ENCODE results near the gene CYP27B1. TPM values are rescaled to one million over a fixed set of nuclear protein-coding genes. Genes with fewer than 3 reads are reported as not detected.

CYP27B1 gene
- total RNA-seq, 1 experiment from 2014 or later: 11.6 TPM

DNA sequence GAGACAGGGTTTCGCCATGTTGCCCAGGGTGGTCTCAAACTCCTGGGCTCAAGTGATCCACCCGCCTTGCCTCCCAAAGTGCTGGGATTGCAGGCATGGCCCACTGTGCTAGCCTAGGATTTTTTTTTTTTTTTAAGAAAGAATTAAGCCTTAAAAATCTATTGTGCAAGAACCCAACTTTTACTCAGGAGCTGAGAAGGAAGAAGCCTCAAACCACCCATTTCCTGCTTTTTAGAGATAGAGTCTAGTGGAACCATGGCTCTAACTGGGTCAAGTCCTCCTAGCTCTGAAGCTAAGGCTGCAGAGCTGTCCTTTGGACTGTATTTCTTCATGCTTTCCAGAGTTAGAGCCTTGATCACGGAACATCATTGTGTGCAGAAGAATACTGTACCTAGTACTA lies 14.4 kb upstream of the CYP27B1 start:
- H3K27me3 ChIP-seq (ENCODE audit: insufficient read depth, low read length): no peaks in the 10 kb centered on the region
- peaks cover 35% of the 10 kb centered on the region for H3K79me2 ChIP-seq (ENCODE audit: insufficient read depth, low read length)
- no peak overlapping the region for H3K4me2 ChIP-seq (ENCODE audit: low read length)
- TF ChIP-seq, protein P1, sequence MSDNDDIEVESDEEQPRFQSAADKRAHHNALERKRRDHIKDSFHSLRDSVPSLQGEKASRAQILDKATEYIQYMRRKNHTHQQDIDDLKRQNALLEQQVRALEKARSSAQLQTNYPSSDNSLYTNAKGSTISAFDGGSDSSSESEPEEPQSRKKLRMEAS (IDR thresholded peaks at IDR 0.05): no peak
- no peak for TF ChIP-seq ZNF274 (IDR thresholded peaks at IDR 0.05; ENCODE audit: low read depth, low read length)
- no peak for TF ChIP-seq CTCF (IDR thresholded peaks at IDR 0.05 in 2 of 3, conservative IDR thresholded peaks at IDR 0.05 in 1 of 3; ENCODE audit: borderline replicate concordance in 1 of 3, insufficient read depth in 1 of 3, low read depth in 2 of 3, low read length in 2 of 3)
- no peak for TF ChIP-seq SIN3A (IDR thresholded peaks at IDR 0.05; ENCODE audit: low read depth)
- TF ChIP-seq, protein P2, sequence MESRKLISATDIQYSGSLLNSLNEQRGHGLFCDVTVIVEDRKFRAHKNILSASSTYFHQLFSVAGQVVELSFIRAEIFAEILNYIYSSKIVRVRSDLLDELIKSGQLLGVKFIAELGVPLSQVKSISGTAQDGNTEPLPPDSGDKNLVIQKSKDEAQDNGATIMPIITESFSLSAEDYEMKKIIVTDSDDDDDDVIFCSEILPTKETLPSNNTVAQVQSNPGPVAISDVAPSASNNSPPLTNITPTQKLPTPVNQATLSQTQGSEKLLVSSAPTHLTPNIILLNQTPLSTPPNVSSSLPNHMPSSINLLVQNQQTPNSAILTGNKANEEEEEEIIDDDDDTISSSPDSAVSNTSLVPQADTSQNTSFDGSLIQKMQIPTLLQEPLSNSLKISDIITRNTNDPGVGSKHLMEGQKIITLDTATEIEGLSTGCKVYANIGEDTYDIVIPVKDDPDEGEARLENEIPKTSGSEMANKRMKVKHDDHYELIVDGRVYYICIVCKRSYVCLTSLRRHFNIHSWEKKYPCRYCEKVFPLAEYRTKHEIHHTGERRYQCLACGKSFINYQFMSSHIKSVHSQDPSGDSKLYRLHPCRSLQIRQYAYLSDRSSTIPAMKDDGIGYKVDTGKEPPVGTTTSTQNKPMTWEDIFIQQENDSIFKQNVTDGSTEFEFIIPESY (IDR thresholded peaks at IDR 0.05; ENCODE audit: extremely low read depth, insufficient replicate concordance, low read length): no peak
- no peak for TF ChIP-seq SRF (IDR thresholded peaks at IDR 0.05; ENCODE audit: low read depth)
- TF ChIP-seq EZH2 (IDR thresholded peaks at IDR 0.05): no peak
- H3K9me3 ChIP-seq (ENCODE audit: control insufficient read depth in 1 of 2, insufficient read depth in 1 of 2, low read depth in 1 of 2, low read length in 2 of 2): no peaks in the 10 kb centered on the region
- no peaks in the 10 kb centered on the region for H3K9me2 ChIP-seq (ENCODE audit: insufficient read depth)
- H3K4me3 ChIP-seq (replicated peaks in 1 of 2; ENCODE audit: low read depth in 1 of 2, low read length in 2 of 2): no peak overlapping the region
- no peak overlapping the region for H3K27ac ChIP-seq (ENCODE audit: low read depth, low read length)
- RAD21 ChIA-PET (ENCODE audit: low non-redundant PET in 1 of 2, low total read pairs in 2 of 2, uncharacterized antibody in 2 of 2, unreplicated experiment in 2 of 2): interaction anchor here in 1 of 2 experiments (0.7 kb wide), 1 partner anchor 11 kb away, joined by 3 read pairs; no protein-coding TSS in a partner anchor
- POLR2A ChIA-PET: interaction anchor here (1.7 kb wide), 1 partner anchor 14 kb away, joined by 5 read pairs; the partner anchor contains the start of gene CYP27B1
- peaks cover 3 to 9% of the 10 kb centered on the region in 2 experiments; a peak in 3 of 4 replicates for H3K36me3 ChIP-seq (ENCODE audit: control insufficient read depth in 1 of 2, insufficient read depth in 2 of 2, low read length in 2 of 2)
- H3K4me1 ChIP-seq (ENCODE audit: control insufficient read depth in 1 of 2, insufficient read depth in 2 of 2, low read length in 2 of 2): peaks cover 6 to 10% of the 10 kb centered on the region in 2 experiments
- H2AFZ ChIP-seq (ENCODE audit: low read depth, low read length, poor library complexity, severe bottlenecking): no peak overlapping the region
- H3K9ac ChIP-seq (ENCODE audit: low read length): no peak overlapping the region
- no TSS peak for BruUV-seq (replicated peaks)
- no peak for ATAC-seq
- intact Hi-C loops (cut with micrococcal nuclease): no loop called here
- DNase-seq (ENCODE audit: low read depth, low spot score): no peak
- CTCF ChIA-PET: interaction anchor here (1.2 kb wide), 1 partner anchor 9 kb away, joined by 6 read pairs; the partner anchor contains the start of genes EEF1AKMT3 and METTL1
- H4K20me1 ChIP-seq (ENCODE audit: insufficient read depth): no peaks in the 10 kb centered on the region

All from HCT116 (cell line).